ENCODE data around the gene TMEM61. TPM values are rescaled to one million over a fixed set of nuclear protein-coding genes. Genes with fewer than 3 reads are reported as not detected.

TMEM61 gene
- total and polyA plus RNA-seq, 2 of the 8 experiments (the other 6 are each of a cell fraction or from before 2014, with no cell fraction given), result 0.54 to 1.4 TPM

DNA sequence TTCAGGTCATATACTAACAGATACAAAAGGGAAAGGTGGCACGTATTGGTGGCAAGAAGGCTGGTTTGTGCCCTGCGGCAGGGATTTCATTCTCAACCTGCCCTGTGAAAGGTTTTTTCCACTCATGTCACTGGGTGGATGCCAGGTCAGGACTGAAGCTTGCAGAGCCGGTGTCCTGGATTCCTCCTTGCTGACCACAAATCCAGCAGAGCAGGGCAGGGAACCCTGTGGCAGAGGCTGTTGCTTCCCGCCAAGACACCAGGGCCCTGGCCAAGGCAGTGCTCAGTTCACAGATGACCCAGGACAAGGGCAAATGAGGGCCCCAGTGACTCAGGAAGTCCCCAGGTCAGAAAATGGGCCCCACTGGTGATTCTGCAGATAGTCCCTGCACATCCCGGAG, 34.7 kb downstream of the TMEM61 start:
- no peaks in the 10 kb centered on the region; a peak in 2 of 7 replicates for H3K27me3 ChIP-seq (replicated peaks in 1 of 4; ENCODE audit: control insufficient read depth in 3 of 4, extremely low read depth in 1 of 4, insufficient read depth in 3 of 4, low read length in 3 of 4)
- CTCF ChIA-PET (ENCODE audit: partially characterized antibody), result interaction anchor here (0.7 to 14.1 kb wide), 7 partner anchors 8 to 168 kb away, joined by 3 to 343 read pairs (median 3); partner anchors contain the start of gene BSND
- WGBS, 2 experiments (ENCODE audit: extremely low coverage in 1 of 2, insufficient coverage in 1 of 2, insufficient read length in 1 of 2, insufficient replicate concordance in 2 of 2, low coverage in 1 of 2, low lambda C conversion rate in 2 of 2, missing lambda C conversion rate in 1 of 2), result 84% methylated on average over 5 of the region's 5 CpGs; no CpG with 5 or more reads in 1 of the 2 experiments

More for the DNA sequence above, 34.7 kb downstream of the TMEM61 start:
- Histone ChIP-seq H3K4ac (replicated peaks; ENCODE audit: insufficient read length, low read depth, low read length) (no peak overlapping the region), H2BK120ac (replicated peaks; ENCODE audit: low read depth, low read length) (no peak overlapping the region), H2BK20ac (ENCODE audit: low read length) (no peak overlapping the region), H3K4me2 (ENCODE audit: insufficient read depth in 1 of 2, low read depth in 2 of 2, low read length in 2 of 2) (no peak overlapping the region), H3K4me1 (replicated peaks in 1 of 4; ENCODE audit: control insufficient read depth in 3 of 4, insufficient read depth in 4 of 4, low read length in 3 of 4) (peaks cover 0 to 10% (median 3%) of the 10 kb centered on the region in 4 experiments; a peak in 4 of 7 replicates), H3K27ac (ENCODE audit: low read depth, low read length) (no peak overlapping the region), H3K14ac (ENCODE audit: insufficient read length) (no peak overlapping the region), H2BK15ac (ENCODE audit: low read length) (no peak overlapping the region), H3K79me2 (ENCODE audit: control insufficient read depth in 1 of 2, insufficient read depth in 2 of 2, low read length in 2 of 2) (no peaks in the 10 kb centered on the region), H3K23me2 (ENCODE audit: low read depth, low read length) (no peaks in the 10 kb centered on the region), H2AK5ac (ENCODE audit: low read depth, low read length) (no peak overlapping the region), H3K36me3 (ENCODE audit: control insufficient read depth in 2 of 4, insufficient read depth in 4 of 4, low read length in 3 of 4) (no peaks in the 10 kb centered on the region), H3K23ac (ENCODE audit: insufficient read length) (no peak overlapping the region), H3K9me3 (ENCODE audit: insufficient read depth in 2 of 2, low read depth in 1 of 2, low read length in 1 of 2) (no peaks in the 10 kb centered on the region), H3K18ac (ENCODE audit: extremely low read depth, low read length) (no peak overlapping the region), H3K4me3 (ENCODE audit: extremely low read depth in 1 of 4, insufficient read depth in 2 of 4, low read depth in 3 of 4, low read length in 4 of 4) (no peak overlapping the region), H4K5ac (ENCODE audit: insufficient read length, low read depth, low read length) (no peak overlapping the region), H4K8ac (ENCODE audit: extremely low read depth, insufficient read depth, low read length) (no peak overlapping the region), H3K56ac (replicated peaks; ENCODE audit: insufficient read length, low read depth, low read length) (no peak overlapping the region), H2BK12ac (ENCODE audit: low read depth, low read length) (no peak overlapping the region), H4K20me1 (replicated peaks in 1 of 2; ENCODE audit: control insufficient read depth in 1 of 2, insufficient read depth in 2 of 2, low read length in 2 of 2) (no peaks in the 10 kb centered on the region), H3K79me1 (ENCODE audit: low read depth, low read length) (no peaks in the 10 kb centered on the region), H4K91ac (replicated peaks; ENCODE audit: insufficient read length, low read length) (no peak overlapping the region), H2BK5ac (ENCODE audit: low read depth, low read length) (no peak overlapping the region), H2AFZ (ENCODE audit: low read length) (no peak overlapping the region), H3K9ac (replicated peaks in 1 of 4; ENCODE audit: extremely low read depth in 1 of 4, low read depth in 3 of 4, low read length in 3 of 4) (no peak overlapping the region)
- POLR2A ChIA-PET (ENCODE audit: partially characterized antibody), result no interaction called here
- FAIRE-seq, result no peak
- no peak for DNase-seq (ENCODE audit: low read depth in 1 of 2, low spot score in 2 of 2)
- TF ChIP-seq TBP (IDR thresholded peaks at IDR 0.05; ENCODE audit: low read depth, low read length), result no peak
- TF ChIP-seq BCL11A (IDR thresholded peaks at IDR 0.05; ENCODE audit: low read depth in 2 of 2, low read length in 2 of 2), result no peak
- no peak for TF ChIP-seq SP1 (IDR thresholded peaks at IDR 0.05; ENCODE audit: low read depth, low read length)
- TF ChIP-seq RFX5 (IDR thresholded peaks at IDR 0.05; ENCODE audit: borderline replicate concordance, low read depth, low read length), result no peak
- no peak for TF ChIP-seq CHD2 (IDR thresholded peaks at IDR 0.05; ENCODE audit: low read length)
- TF ChIP-seq KDM4A (IDR thresholded peaks at IDR 0.05; ENCODE audit: low read depth, low read length, severe bottlenecking), result no peak
- TF ChIP-seq SAP30 (IDR thresholded peaks at IDR 0.05; ENCODE audit: insufficient read depth, insufficient replicate concordance, low read length), result no peak
- no peak for TF ChIP-seq TEAD4 (IDR thresholded peaks at IDR 0.05; ENCODE audit: low read depth, low read length)

Data from H1 (cell line).